Fibroblast of skin of abdomen (primary cell): ENCODE measurements around the gene BNIP5. TPM values are rescaled to one million over a fixed set of nuclear protein-coding genes. Genes with fewer than 3 reads are reported as not detected.
A peak's percentile ranks its signal among the peaks of the same experiment; 100 is the strongest.

ENCODE experiments used
- DNase-seq: peaks from one replicate; pipeline ENCODE4 v3.0.0-alpha.2; 2013
- polyA plus RNA-seq, 2 experiments: library from polyadenylated mRNA; unstranded; fragments of 120-200 nt; gene quantifications; one replicate each; pipeline ENCODE4 v1.2.1, GENCODE V29; 2013; ENCODE audit not compliant: insufficient read length in 2 of 2

The BNIP5 gene, protein sequence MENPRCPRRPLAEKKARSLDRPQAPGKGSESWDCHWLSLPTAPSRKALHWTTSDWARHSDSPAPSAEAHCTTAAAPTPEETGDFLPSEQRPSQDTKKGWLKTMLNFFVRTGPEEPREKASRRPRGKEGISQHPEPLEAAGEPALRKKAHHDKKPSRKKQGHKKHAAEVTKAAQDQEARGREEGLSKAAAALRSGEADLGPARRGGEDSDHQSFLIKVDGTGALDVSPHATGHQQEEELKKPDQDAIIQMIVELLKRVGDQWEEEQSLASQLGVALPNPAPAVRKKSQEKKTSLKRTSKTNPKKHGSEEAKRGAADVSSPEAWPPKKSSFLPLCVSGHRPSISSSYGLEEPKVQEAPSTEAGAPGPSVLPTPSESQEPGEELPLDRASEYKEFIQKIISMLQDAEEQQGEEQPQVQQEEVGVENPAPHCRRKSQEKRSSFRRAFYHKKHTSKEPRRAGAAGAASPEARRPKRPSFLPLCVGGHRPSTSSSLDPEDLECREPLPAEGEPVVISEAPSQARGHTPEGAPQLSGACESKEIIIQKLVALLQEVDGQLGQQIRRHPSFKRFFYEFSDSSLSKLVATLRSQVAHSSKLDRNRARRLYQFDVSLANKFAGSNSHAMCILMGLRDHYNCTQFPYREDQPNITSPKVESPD
- not detected for polyA plus RNA-seq (2013, experiment 1 of 2; ENCODE audit: insufficient read length)
- polyA plus RNA-seq (2013, experiment 2 of 2; ENCODE audit: insufficient read length), result not detected

DNA sequence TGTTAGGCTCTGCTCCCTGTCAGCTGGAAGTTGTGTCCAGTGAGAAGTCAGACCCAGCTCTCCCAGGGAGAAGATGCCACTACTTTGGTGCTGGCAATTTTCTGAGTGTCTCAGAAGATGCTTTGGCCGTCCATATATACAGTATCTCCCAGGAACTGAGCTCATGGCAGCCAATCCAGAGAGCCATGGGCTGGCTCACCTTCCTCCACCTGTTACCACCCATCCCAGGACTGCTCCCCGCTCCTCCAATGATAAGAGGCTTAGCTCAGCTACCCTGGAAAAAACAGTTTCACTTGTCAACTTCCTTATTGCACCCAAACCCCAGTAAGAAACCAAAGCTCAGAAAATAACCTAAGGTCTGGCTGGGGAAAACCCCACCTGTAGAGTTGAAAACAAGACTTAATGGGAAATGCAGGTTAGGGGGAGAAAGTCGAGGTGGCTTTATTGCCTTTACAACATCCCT lies at the start of gene BNIP5:
BNIP5 (minus strand) TSS at position 110 of the 463 bp plus-strand sequence. CDS start 6,198 bp downstream, outside the sequence.
- DNase-seq, result no peak

DNA sequence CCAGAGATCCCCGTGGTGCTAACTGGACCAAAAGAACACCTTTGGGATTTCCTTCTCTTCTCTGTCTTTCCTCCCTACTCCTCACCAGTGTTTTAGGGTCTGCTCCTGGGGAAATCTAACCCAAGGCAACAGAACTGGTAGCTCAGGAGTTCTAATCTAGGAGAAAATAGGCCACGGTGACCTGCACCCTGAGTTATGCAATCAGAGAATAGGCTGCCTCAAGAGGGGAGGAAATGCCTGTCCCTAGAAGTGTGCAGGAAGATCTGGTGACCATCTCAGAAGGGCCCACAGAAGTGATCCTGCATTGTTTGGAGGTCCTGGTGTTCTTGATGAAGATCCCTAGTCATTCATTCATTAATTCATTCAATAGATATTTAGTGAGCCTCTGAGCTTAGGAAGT lies 47.4 kb upstream of the BNIP5 start:
- no peak for DNase-seq

DNA sequence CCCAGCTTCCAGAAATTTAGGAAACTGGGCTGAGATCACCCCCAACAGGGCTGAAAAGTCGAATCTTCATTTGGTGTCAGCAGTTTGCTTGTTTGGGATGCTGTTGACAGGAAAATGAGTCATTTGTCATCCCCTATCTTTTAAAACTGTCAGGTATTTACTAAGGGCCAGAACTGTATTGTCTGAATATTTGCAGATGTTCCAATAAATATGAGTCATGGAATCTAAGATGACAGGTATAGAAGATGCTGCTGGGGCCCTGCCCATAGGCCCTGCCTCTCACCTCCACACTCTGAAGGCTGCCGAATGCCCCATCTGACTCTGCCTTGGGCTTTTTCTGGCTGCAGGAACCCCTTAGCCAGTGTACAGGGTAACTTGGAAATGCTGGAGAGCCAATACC lies 46.9 kb upstream of the BNIP5 start:
- no peak for DNase-seq

DNA sequence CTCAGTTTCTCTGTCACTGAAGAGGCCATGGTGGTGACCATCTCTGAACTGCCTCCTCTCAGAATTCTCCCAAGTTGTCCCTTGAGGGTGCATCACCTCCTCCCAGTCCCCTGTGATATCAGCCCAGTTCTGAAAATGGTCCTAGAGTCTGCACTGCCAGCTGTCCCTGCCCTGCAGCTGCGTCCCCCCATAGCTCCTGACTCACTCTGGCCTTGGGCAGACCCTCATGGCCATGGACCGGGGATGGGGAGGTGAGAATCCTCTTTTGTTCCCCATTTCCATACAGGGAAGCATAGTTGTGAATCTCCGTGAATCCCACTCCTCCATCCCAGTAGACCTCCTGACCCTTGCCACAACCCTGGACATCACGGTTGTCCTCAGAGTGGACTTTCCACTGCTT lies 46.3 kb upstream of the BNIP5 start:
- DNase-seq, result no peak

DNA sequence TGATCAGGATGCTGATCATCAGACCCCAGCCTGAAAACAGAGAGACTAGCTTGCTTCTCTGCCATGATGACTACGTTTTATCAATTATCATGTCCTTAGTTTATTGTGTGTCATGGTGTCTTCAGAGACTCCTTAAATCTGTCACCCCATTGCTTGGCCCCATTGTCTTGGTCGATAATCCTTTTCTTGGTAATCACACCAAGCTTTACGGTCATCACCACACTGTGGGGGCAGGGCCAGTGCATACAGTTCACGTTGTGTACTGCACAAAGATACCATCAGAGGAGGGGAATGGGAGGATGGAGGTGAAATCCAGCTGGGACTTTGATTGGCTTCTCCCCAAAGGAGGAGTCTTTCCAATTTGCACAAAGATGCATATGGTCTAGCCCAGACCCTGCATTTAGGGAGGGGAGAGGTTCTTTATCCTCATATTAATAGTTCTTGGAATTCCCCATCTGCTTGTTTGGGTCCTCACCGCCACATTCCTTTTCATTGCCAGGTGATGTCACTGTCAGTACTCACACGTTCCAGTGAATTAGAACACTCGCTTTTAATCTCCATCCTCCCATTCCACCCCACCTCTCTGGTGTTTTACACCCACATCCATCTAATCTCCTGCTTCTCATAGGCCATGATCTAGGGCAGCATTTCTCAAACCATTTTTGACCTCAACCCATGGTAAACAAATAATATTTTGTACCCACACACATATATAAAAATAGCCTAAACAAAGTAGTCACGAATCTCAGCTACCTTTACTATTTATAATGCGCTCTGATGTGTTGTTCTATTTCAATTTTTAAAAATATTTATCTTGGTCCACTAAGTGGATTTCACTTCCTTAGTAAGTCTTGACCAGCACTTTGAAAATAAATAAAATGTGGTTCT lies 45.1 kb upstream of the BNIP5 start:
- DNase-seq, result no peak

DNA sequence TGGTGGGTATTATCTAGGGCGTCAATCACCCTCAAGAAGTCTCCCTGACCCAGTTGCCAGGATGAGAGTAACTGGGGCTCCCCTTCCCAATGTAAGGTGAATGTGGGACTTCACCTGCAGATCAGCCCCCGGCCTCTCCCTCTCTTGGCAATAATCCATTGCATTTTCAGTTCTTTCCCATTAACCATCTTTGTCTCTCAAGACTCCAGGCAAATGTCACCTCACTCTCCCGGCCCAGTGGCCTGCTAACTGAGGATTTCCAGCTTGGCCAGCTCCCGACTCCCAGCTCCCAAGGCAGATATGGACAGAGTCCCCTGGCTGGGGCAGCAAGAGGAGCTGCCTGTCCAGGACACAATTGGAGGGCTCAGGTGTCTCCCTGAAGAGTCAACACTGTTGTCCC lies 43.5 kb upstream of the BNIP5 start:
- DNase-seq, result no peak

DNA sequence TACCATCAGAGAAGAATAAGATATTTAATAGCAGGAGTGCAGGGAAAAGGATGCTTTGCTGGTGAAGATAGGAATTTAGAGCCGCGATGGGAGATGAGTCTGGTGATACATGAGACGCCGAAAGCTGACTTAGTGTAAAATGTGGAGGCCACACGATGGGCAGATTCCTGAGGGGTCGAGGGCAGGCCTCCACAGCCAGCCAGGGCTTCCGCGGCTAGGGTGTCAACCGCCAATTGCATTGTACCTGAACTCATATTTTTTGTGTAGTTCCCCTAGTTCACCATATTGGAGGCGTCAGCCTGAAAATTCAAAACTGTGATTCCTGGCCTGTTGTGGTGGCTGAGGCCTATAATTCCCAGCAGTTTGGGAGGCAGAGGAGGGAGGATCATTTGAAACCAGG lies 42.2 kb upstream of the BNIP5 start:
- no peak for DNase-seq

DNA sequence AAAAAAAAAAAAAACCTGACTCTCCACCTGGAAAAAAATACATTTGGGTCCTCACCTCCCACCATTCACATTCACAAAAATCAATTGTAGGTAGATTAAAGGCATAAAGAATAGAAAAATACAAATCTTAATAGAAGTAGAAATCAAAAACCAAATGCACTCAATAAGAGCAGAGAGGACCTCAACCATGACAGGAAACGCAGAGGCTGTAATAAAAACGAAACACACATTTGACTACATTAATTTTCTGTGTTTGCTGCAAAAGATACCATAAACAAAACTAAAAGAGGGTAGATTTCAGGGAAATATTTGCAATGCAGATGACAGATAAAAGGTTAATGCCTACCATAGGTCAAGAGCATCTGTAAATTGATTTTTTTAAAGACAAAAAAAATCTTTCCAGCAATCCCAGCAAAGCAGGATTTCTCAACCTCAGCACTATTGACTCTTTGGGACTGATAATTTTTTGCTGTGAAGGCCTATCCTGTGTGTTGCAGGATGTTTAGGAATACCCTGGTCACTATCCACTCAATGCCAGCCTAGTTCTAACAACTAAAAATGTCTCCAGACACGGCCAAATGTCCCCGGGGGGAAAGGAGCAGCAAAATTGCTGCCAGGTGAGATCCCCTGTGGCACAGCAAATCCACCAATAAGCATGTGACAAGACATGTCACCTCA lies 41.7 kb upstream of the BNIP5 start:
- DNase-seq, result no peak

DNA sequence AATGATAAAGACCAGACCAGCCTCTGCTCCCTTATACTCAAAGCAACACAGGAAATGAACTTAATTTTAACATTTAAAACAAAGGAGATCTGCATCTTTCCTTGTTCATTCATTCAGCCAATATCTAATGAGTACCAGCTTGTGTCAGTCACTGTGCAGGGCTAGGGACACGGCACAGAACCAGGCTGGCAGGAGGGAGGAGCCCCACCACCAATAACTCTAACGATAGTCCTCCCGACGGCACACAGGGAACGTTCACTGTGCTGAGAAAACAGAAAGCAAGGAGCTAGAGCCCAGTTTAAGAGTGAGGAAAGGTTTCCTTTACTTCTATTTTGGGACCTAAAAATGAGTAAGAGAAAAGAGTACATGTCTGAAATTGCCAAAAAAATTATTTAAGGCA lies 40.9 kb upstream of the BNIP5 start:
- no peak for DNase-seq

DNA sequence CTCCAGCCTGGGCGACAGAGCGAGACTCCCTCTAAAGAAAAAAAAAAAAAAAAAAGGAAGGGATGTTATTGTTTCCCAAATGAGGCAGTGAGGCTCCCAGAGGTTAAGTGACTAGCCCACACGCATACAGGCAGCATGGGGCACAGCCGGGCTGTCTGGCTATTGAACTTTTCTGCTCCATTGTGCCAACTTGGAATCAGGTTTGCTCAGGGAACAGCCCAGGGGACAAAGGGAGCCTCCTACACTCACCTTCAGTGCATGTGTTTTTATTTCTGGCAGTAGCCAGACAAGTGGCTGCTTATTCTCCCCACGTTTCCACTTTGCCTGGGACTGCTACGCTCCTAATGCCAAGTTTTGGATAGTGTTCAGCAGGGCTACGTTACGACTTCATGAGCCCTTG lies 40.1 kb upstream of the BNIP5 start:
- DNase-seq, result no peak

DNA sequence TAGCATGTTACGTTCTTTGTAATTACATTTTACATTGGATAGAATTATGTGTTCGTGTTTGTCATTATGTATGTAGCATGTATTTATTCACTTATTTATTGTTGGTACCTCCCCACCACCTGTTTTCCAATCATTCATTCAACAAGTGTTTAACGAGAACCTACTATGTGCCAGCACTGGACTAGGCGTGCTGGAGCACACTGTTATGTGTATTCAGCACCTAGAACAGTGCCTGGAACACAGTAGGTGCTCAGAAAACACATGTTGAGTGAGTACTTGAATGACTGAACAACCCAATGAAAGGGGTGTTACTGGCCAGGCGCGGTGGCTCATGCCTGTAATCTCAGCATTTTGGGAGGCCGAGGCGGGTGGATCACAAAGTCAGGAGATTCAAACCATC lies 39.5 kb upstream of the BNIP5 start:
- DNase-seq, result no peak

DNA sequence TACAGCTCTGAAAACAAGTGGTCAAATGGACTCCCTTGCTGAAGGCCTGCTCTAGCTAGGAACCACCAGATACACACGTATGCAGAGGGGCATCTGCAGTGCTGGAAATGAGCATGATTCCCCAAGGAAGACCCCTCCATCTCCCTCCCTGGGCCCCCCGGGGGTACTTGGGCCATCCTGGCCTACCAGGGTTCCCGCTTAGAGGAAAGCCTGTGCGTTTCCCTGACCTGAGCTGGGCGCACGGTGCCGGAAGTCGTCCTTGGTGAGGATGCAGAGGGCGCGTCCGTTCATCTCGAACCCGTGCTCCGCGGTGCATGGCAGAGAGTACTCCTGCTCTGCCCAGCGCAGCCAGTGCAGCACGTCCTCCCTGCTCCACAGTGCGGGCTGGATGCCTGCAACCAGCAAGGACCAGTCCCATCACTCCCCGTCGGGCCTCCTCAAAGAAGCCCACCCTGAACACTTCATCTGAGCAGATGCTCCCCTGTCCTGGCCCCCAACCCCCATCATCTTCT lies 39.0 kb upstream of the BNIP5 start:
- no peak for DNase-seq

DNA sequence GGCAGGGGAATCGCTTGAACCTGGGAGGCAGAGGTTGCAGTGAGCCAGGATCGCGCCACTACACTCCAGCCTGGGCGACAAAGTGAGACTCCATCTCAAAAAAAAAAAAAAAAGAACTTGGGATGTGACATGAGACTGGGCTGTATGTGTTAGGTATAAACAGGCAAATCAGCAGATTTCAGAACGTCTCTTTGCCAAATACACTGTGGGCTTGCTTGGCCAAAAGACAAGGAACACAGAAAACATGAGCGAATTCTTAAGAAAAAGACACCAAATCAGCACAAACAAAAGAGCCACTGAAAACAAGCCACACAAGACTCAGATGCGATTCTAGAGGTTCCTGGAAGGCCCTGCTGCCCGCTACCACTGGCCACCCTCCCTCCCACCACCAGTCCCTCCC lies 38.3 kb upstream of the BNIP5 start:
- DNase-seq, result no peak

DNA sequence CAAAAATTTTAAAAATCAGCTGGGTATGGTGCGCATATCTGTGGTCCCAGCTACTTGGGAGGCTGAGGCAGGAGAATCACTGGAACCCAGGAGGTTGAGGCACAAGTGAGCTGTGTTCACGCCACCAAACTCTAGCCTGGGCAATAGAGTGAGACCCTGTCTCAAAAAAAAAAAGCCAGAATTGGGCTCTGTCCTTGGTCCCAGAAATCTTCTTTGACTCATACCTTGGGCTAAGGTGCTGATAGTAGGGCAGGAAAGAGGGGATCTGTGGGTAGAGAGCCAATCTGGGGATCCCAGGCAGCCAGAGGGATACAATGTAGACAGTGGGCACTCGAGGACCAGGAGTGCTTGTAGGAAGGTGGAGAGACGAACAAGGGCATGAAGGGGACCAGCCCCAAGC lies 37.5 kb upstream of the BNIP5 start:
- no peak for DNase-seq

DNA sequence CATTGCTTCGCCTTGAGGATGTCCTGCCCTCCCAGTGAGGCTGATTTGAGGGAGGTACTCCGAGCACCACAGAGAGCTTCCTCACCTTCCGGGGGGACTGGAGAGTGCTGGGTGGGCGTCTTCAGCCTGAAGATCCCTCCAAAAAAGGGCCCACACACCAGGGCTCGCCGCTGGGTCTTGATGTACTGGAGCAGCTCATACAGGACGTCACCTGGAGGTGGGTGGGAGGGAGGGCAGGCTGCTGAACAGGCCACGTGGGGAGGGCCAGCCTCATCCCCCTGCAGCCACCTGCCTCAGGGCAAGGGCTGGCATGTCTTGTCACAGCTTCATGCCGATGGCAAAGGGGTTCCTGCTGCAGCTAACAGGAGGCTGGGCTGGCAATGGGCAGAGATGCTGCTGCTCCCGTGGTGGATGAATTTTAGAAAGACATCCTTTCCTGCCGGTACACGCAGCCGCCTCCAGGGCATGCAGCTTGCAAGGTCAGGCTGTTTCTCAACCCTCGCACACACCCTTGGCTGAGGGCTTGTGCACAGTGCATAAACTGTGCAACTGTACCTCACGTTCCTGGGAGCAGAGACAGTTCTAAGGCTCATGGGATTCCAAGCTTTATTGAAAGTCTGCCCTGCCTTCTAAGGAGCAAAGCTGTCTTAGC lies 36.8 kb upstream of the BNIP5 start:
- no peak for DNase-seq

DNA sequence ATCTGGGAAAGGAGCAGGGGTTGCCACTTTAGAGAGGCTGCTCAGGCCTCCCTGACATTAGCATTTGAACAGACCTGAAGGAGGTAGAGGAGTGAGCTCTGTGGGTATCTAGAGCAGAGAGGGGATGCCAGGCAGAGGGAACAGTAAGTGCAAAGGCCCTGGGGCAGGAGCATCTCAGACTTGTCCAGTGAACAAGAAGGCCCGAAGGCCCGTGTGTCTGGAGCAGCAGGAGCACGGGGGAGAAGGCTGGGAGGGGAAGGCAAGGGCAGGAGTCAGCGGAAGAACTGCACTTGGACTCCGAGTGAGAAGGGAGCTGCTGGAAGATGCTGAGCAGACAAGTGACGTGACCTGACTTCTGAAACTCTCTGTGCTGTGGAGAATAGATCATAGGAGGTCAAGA lies 35.4 kb upstream of the BNIP5 start:
- DNase-seq, result no peak

DNA sequence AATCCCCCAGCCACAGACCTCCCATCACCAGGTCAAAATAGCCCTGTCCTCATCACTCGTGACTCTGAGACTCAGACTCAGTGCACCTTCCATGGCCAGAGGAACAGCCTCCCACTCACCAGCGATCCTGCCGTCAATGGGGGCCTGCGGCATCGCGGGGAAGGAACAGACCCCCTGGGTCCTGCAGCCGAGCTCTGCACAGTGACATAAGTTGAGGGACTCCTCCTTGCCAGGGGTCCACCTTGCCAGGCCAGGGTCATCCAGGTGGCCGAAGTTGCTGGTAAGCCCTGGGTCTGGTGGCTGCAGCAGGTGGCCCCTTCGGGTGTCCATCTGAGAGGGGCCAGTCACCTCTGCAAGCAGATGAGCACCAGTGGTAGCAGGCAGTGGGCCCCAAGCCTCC lies 34.5 kb upstream of the BNIP5 start:
- DNase-seq, result no peak

DNA sequence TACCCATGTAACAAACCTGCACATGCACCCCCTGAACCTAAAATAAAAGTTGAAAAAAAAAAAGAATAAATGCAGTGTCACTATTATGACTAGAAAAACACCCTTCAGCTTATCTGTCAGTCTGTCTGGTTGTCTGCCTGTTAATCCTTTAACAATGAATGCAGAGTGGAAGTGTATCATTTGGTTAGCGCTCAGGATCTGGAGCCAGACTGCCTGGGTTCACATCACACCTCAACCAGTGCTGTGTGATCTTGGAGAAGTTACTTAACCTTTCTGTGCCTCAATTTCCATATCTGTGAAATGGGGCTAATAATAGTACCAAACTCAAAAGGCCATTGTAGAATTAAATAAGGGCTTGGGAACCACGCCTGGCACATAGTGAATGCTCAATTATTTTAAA lies 34.0 kb upstream of the BNIP5 start:
- no peak for DNase-seq

DNA sequence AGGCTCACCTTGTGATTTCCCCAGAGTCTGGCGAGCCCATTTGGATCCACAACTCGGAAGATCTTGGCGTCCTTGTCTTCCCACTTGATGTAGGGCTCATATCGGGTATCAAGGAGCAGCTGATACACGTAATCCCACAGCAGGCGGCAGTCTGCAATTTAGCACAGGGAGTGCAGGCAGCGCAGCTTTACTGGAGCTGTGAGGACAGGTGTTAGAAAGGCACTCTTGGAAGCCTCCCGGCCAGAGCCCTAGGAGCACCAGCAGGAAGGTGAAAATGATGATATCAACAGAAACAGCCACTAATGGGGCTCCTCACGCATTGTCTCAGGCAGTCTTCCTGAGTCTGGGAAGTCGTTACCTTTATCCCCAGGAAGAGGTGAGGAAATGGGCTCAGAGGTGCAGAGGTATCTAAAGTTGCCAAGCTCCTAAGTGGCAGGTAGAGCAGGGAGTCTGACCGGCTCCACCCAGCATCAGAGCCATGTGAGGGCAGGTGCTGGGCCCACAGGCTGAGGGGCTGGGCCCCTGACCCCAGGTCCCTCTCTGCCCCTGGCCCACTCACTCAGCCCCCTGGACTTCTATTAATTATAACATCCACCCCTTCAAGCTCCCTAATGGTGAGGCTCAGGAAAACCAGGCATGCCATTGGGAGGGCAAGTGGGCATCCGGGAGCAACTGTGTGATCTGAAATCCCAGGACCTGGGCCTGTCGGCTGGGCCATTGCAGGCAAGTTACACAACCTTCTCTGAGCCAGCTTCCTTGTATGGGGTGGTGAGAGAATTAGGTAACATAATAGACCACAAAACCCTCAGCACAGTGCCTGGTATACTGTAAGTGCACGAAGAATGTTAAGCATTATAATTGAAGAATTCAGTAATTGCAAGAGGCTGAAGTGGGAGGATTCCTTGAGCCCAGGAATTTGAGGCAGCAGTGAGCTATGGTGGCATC lies 32.5 kb upstream of the BNIP5 start:
- DNase-seq, result peak; percentile 90

DNA sequence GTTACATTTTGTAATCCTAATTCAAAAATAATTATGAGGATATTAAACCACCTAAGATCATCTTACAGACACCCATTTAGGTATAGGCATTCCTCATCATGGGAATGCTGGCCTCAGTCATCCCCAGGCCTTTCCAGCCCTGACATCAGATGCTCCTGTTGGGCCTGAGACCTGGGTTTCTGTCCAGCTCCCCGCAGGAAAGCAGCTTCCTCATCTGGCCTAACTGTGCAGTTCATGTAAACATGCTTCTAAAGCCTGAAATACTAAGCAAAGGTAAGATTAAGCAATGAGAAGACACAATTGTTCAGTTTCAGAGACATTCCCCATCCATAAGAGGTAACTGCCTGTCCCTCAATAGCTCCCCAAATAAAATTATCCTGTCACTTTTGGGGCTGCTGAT lies 31.7 kb upstream of the BNIP5 start:
- no peak for DNase-seq

DNA sequence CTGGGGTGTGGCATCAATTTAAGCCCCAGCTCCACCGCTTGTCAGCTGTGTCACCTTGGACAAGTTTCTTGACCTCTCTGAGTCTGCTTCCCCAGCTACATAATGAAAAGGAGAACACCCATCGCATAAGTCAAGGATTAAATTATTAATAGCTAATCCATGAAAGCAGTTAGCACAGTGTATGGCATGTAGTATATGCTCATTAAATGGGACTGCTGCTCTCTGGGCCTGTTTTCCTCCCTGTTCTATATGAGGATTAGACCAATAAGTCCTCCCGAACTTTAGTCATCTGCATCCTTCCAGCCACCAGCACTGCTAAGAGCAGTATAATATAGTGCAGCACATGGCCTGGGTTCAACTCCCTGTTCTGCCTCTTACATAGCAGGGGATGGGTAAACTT lies 31.1 kb upstream of the BNIP5 start:
- DNase-seq, result no peak
